H1 (cell line): Measurements from ENCODE around the gene ZNF283. TPM values are rescaled to one million over a fixed set of nuclear protein-coding genes. Genes with fewer than 3 reads are reported as not detected.

Experiments used
- CTCF ChIA-PET: fragments of 300-600 bp; sonication (Branson Sonifier 250); formaldehyde crosslinking; loops from one replicate; lab custom pipeline; 2021; ENCODE audit not compliant: partially characterized antibody; lab: Charles Lee
- POLR2A ChIA-PET: fragments of 300-600 bp; sonication (Branson Sonifier 250); formaldehyde crosslinking; loops from one replicate; lab custom pipeline; 2021; ENCODE audit warnings: inconsistent platforms; ENCODE audit not compliant: partially characterized antibody; lab: Charles Lee
- DNase-seq, 2 experiments: peaks; one replicate each; pipeline versions ENCODE4 v3.0.0 to v3.0.0-alpha.2; 2010 to 2022; ENCODE audit warnings: low spot score in 2 of 2, low read depth in 1 of 2, mixed read lengths in 1 of 2
- FAIRE-seq: peaks from 2 replicates; lab custom pipeline; 2011; peaks lifted over from hg19 to GRCh38; lab: Jason Lieb, UNC
- H2AFZ ChIP-seq: 2 replicates; pipeline ENCODE4 v1.8.1; 2012; ENCODE audit warnings: low read length, inconsistent platforms
- H2AK5ac ChIP-seq: 2 replicates; pipeline ENCODE4 v1.6.1; 2013; ENCODE audit warnings: low read depth, low read length
- H2BK120ac ChIP-seq: replicated peaks from 2 replicates; pipeline ENCODE3; 2013; ENCODE audit warnings: low read depth, low read length, inconsistent platforms
- H2BK12ac ChIP-seq: 2 replicates; pipeline ENCODE4 v1.6.1; 2013; ENCODE audit warnings: low read depth, low read length
- H2BK15ac ChIP-seq: 2 replicates; pipeline ENCODE4 v1.6.1; 2013; ENCODE audit warnings: low read length
- H2BK20ac ChIP-seq: 2 replicates; pipeline ENCODE4 v1.6.1; 2013; ENCODE audit warnings: low read length
- H2BK5ac ChIP-seq: 2 replicates; pipeline ENCODE4 v1.6.1; 2013; ENCODE audit warnings: low read depth, low read length
- H3K14ac ChIP-seq: 2 replicates; pipeline ENCODE4 v1.6.1; 2013; ENCODE audit warnings: inconsistent platforms; ENCODE audit not compliant: insufficient read length
- H3K18ac ChIP-seq: 2 replicates; pipeline ENCODE4 v1.6.1; 2013; ENCODE audit warnings: low read length; ENCODE audit errors: extremely low read depth
- H3K23ac ChIP-seq: 2 replicates; pipeline ENCODE4 v1.6.1; 2013; ENCODE audit warnings: inconsistent platforms; ENCODE audit not compliant: insufficient read length
- H3K23me2 ChIP-seq: 2 replicates; pipeline ENCODE4 v1.6.1; 2013; ENCODE audit warnings: low read depth, low read length
- H3K27ac ChIP-seq: 2 replicates; pipeline ENCODE4 v1.6.1; 2011; ENCODE audit warnings: low read depth, low read length, inconsistent platforms
- H3K27me3 ChIP-seq, 4 experiments: replicated peaks in 1 of 4; 1 replicate in 1 of 4; 2 replicates in 3 of 4; pipeline versions ENCODE4 v1.6.1 to v1.8.1; 2011 to 2013; ENCODE audit warnings: low read length in 3 of 4, mild to moderate bottlenecking in 3 of 4, inconsistent platforms in 2 of 4, mixed read lengths in 2 of 4, moderate library complexity in 1 of 4; ENCODE audit not compliant: control insufficient read depth in 3 of 4, insufficient read depth in 3 of 4; ENCODE audit errors: extremely low read depth in 1 of 4
- H3K36me3 ChIP-seq, 4 experiments: 2 replicates each; pipeline versions ENCODE4 v1.6.1 to v1.8.1; 2011 to 2013; ENCODE audit warnings: mild to moderate bottlenecking in 4 of 4, low read length in 3 of 4, moderate library complexity in 2 of 4, control low read depth in 1 of 4, inconsistent platforms in 1 of 4; ENCODE audit not compliant: insufficient read depth in 4 of 4, control insufficient read depth in 2 of 4
- H3K4ac ChIP-seq: replicated peaks from 2 replicates; pipeline ENCODE3; 2013; ENCODE audit warnings: low read length, low read depth, mixed read lengths, inconsistent platforms; ENCODE audit not compliant: insufficient read length
- H3K4me1 ChIP-seq, 4 experiments: replicated peaks in 1 of 4; 1 replicate in 1 of 4; 2 replicates in 3 of 4; pipeline versions ENCODE4 v1.6.1 to v1.8.1; 2011 to 2013; ENCODE audit warnings: low read length in 3 of 4, inconsistent platforms in 2 of 4, mixed read lengths in 1 of 4; ENCODE audit not compliant: insufficient read depth in 4 of 4, control insufficient read depth in 3 of 4
- H3K4me2 ChIP-seq, 2 experiments: 2 replicates each; pipeline versions ENCODE4 v1.6.1 to v1.8.1; 2011 to 2013; ENCODE audit warnings: low read depth in 2 of 2, low read length in 2 of 2, control low read depth in 1 of 2, inconsistent platforms in 1 of 2, mild to moderate bottlenecking in 1 of 2; ENCODE audit not compliant: insufficient read depth in 1 of 2
- H3K4me3 ChIP-seq, 4 experiments: fragments of 200-600, 300-600 bp in 1 of 4; sonication (generic), shearing (Covaris generic), sonication (Bioruptor Twin) in 1 of 4; 2 replicates each; pipeline versions ENCODE4 v1.5.1 to v1.8.1; 2011 to 2016; ENCODE audit warnings: low read length in 4 of 4, low read depth in 3 of 4, control low read depth in 2 of 4, inconsistent platforms in 2 of 4, mild to moderate bottlenecking in 2 of 4, mixed read lengths in 1 of 4, moderate library complexity in 1 of 4; ENCODE audit not compliant: insufficient read depth in 2 of 4; ENCODE audit errors: extremely low read depth in 1 of 4
- H3K56ac ChIP-seq: replicated peaks from 2 replicates; pipeline ENCODE3; 2013; ENCODE audit warnings: low read depth, mild to moderate bottlenecking, mixed read lengths, low read length, inconsistent platforms; ENCODE audit not compliant: insufficient read length
- H3K79me1 ChIP-seq: 2 replicates; pipeline ENCODE4 v1.6.1; 2013; ENCODE audit warnings: low read depth, low read length, control low read depth
- H3K79me2 ChIP-seq, 2 experiments: 2 replicates each; pipeline versions ENCODE4 v1.6.1 to v1.8.1; 2012 to 2013; ENCODE audit warnings: low read length in 2 of 2, mild to moderate bottlenecking in 2 of 2, inconsistent platforms in 1 of 2; ENCODE audit not compliant: insufficient read depth in 2 of 2, control insufficient read depth in 1 of 2
- H3K9ac ChIP-seq, 4 experiments: replicated peaks in 1 of 4; 1 replicate in 1 of 4; 2 replicates in 3 of 4; pipeline versions ENCODE4 v1.6.1 to v1.8.1; 2011 to 2013; ENCODE audit warnings: low read depth in 3 of 4, low read length in 3 of 4, control low read depth in 2 of 4, mild to moderate bottlenecking in 2 of 4, moderate library complexity in 2 of 4, inconsistent platforms in 1 of 4; ENCODE audit errors: extremely low read depth in 1 of 4
- H3K9me3 ChIP-seq, 2 experiments: 2 replicates each; pipeline versions ENCODE4 v1.6.1 to v1.8.1; 2012 to 2013; ENCODE audit warnings: mild to moderate bottlenecking in 2 of 2, moderate library complexity in 2 of 2, control low read depth in 1 of 2, inconsistent platforms in 1 of 2, low read depth in 1 of 2, low read length in 1 of 2, mixed read lengths in 1 of 2; ENCODE audit not compliant: insufficient read depth in 2 of 2
- H4K20me1 ChIP-seq, 2 experiments: replicated peaks in 1 of 2; 2 replicates each; pipeline versions ENCODE3 to v1.8.1; 2011 to 2013; ENCODE audit warnings: inconsistent platforms in 2 of 2, low read length in 2 of 2, mild to moderate bottlenecking in 1 of 2; ENCODE audit not compliant: insufficient read depth in 2 of 2, control insufficient read depth in 1 of 2
- H4K5ac ChIP-seq: 2 replicates; pipeline ENCODE4 v1.6.1; 2013; ENCODE audit warnings: low read length, low read depth, mixed read lengths, inconsistent platforms; ENCODE audit not compliant: insufficient read length
- H4K8ac ChIP-seq: 2 replicates; pipeline ENCODE4 v1.8.0; 2013; ENCODE audit warnings: mild to moderate bottlenecking, moderate library complexity, low read length, inconsistent platforms; ENCODE audit not compliant: insufficient read depth; ENCODE audit errors: extremely low read depth
- H4K91ac ChIP-seq: replicated peaks from 2 replicates; pipeline ENCODE3; 2013; ENCODE audit warnings: low read length, mixed read lengths, inconsistent platforms; ENCODE audit not compliant: insufficient read length
- ATF2 ChIP-seq: IDR thresholded peaks from 2 replicates; pipeline ENCODE4 v1.6.1; 2012; ENCODE audit warnings: low read length, inconsistent platforms
- BRCA1 ChIP-seq: IDR thresholded peaks from 2 replicates; pipeline ENCODE4 v1.6.1; 2012; ENCODE audit warnings: low read depth, low read length, improper control_type of control experiment
- CBX5 ChIP-seq: fragments of 300-800, 300-1000 bp; sonication (generic); IDR thresholded peaks from 2 replicates; pipeline ENCODE4 v1.7.1; 2016; ENCODE audit warnings: antibody characterized with exemption, low read length, low read depth
- CHD1 ChIP-seq: IDR thresholded peaks from 2 replicates; pipeline ENCODE4 v1.6.1; 2012; ENCODE audit warnings: low read depth, low read length, improper control_type of control experiment
- CHD2 ChIP-seq: IDR thresholded peaks from 2 replicates; pipeline ENCODE4 v1.6.1; 2012; ENCODE audit warnings: low read length, improper control_type of control experiment
- JUND ChIP-seq: IDR thresholded peaks from 2 replicates; pipeline ENCODE4 v1.6.1; 2011; ENCODE audit warnings: mild to moderate bottlenecking, improper control_type of control experiment, low read length
- KDM1A ChIP-seq: fragments of 200-600, 300-600 bp; sonication (generic); IDR thresholded peaks from 2 replicates; pipeline ENCODE4 v1.7.1; 2016; ENCODE audit warnings: mild to moderate bottlenecking, low read length, borderline replicate concordance
- MAX ChIP-seq: IDR thresholded peaks from 2 replicates; pipeline ENCODE4 v1.6.1; 2012; ENCODE audit warnings: inconsistent platforms
- PHF8 ChIP-seq: fragments of 200-600 bp; sonication (generic); conservative IDR thresholded peaks from 2 replicates; pipeline ENCODE4 v1.7.1; 2012; ENCODE audit warnings: low read depth, mild to moderate bottlenecking, inconsistent platforms, low read length, moderate library complexity
- RNF2 ChIP-seq: fragments of 200-900, 300-1000 bp; sonication (generic); IDR thresholded peaks from 2 replicates; pipeline ENCODE4 v1.7.1; 2016; ENCODE audit warnings: borderline replicate concordance, low read depth, mild to moderate bottlenecking, antibody characterized with exemption, low read length; ENCODE audit not compliant: poor library complexity, severe bottlenecking; ENCODE audit errors: missing control alignments
- RXRA ChIP-seq: IDR thresholded peaks from 2 replicates; pipeline ENCODE4 v1.6.1; 2011; ENCODE audit warnings: low read depth, mild to moderate bottlenecking, low read length, moderate library complexity; ENCODE audit not compliant: insufficient read depth
- SP4 ChIP-seq: IDR thresholded peaks from 2 replicates; pipeline ENCODE4 v1.6.1; 2012; ENCODE audit warnings: low read length, inconsistent platforms
- WGBS, 2 experiments: shearing (Covaris generic) in 1 of 2; methylation state at CpG; one replicate each; pipeline versions ENCODE4 v1.1.6 to v1.1.7; 2013 to 2015; ENCODE audit warnings: low lambda C conversion rate in 2 of 2, mixed read lengths in 2 of 2, inconsistent platforms in 1 of 2, low coverage in 1 of 2, missing lambda C conversion rate in 1 of 2; ENCODE audit not compliant: insufficient replicate concordance in 2 of 2, insufficient coverage in 1 of 2, insufficient read length in 1 of 2; ENCODE audit errors: extremely low coverage in 1 of 2, missing lambda C conversion rate in 1 of 2; 5-methylcytosine and 5-hydroxymethylcytosine counted together
- polyA plus RNA-seq, 7 experiments: library from polyadenylated mRNA; depleted of rRNA in 3 of 7; stranded (reverse) in 5 of 7; unstranded in 2 of 7; fragments of >200 nt in 5 of 7; fragments of 200-250 nt in 2 of 7; gene quantifications; 1 replicate in 5 of 7; 2 replicates in 1 of 7; 4 replicates in 1 of 7; pipeline versions ENCODE4 v1.2.1 to v1.2.3, GENCODE V29; 2011 to 2013; ENCODE audit warnings: missing spikeins in 2 of 7, mixed read lengths in 2 of 7
- total RNA-seq: library from RNA; stranded (reverse); fragmentation: NEBNext Ultra II Directional; extraction: Animal tissue kit (Norgen Biotek cat#: 25700); gene quantifications from 2 replicates; pipeline ENCODE4 v1.2.1, GENCODE V29; 2021

The ZNF283 gene
- total and polyA plus RNA-seq, 2 of the 8 experiments (the other 6 are each of a cell fraction or from before 2014, with no cell fraction given): 1.1 to 4.3 TPM

- no peak overlapping the region for H3K9ac ChIP-seq
- H4K91ac ChIP-seq: no peak overlapping the region
- no peak overlapping the region for H2BK15ac ChIP-seq
- peak overlapping the region; percentile 53; the same call in 1 of the 2 replicates for H2AFZ ChIP-seq
- H4K8ac ChIP-seq: no peak overlapping the region
- H3K14ac ChIP-seq: no peak overlapping the region
- no peak overlapping the region for H2BK5ac ChIP-seq
- H3K23me2 ChIP-seq: no peaks in the 10 kb centered on the region
- no peak for FAIRE-seq
- no peak for DNase-seq
- no peak overlapping the region for H2BK120ac ChIP-seq
- no peak overlapping the region for H3K4ac ChIP-seq
- H3K4me1 ChIP-seq: no peaks in the 10 kb centered on the region; a peak in 1 of 7 replicates
- no peak overlapping the region for H2BK20ac ChIP-seq
- no peaks in the 10 kb centered on the region; a peak in 1 of 4 replicates for H3K79me2 ChIP-seq
- ChIA-PET POLR2A (no interaction called here), CTCF (interaction anchor here (0.7 kb wide), 1 partner anchor 31 kb away, joined by 3 read pairs; no protein-coding TSS in a partner anchor)
- no peaks in the 10 kb centered on the region for H3K79me1 ChIP-seq
- H3K27ac ChIP-seq: no peak overlapping the region
- no peak overlapping the region for H3K56ac ChIP-seq
- H4K5ac ChIP-seq: no peak overlapping the region
- no peak overlapping the region for H3K4me3 ChIP-seq
- no peak overlapping the region for H3K23ac ChIP-seq
- no peaks in the 10 kb centered on the region for H3K36me3 ChIP-seq
- H3K4me2 ChIP-seq: peak overlapping the region in 1 of 2 experiments; percentile 70; a peak in 2 of 4 replicates
- TF ChIP-seq ATF2 (no peak), MAX (no peak), KDM1A (no peak), SP4 (no peak), RXRA (no peak), RNF2 (no peak), CHD2 (no peak), JUND (no peak), CHD1 (no peak), PHF8 (no peak), CBX5 (no peak), BRCA1 (no peak)
- H2BK12ac ChIP-seq: no peak overlapping the region
- peaks cover 6 to 11% of the 10 kb centered on the region in 2 experiments; a peak in 3 of 4 replicates for H3K9me3 ChIP-seq
- WGBS, 2 experiments: 76% methylated on average over 5 of the region's 5 CpGs; no CpG with 5 or more reads in 1 of the 2 experiments
- no peak overlapping the region for H2AK5ac ChIP-seq
- H3K18ac ChIP-seq: no peak overlapping the region
- H3K27me3 ChIP-seq: peaks cover 0 to 11% (median 2%) of the 10 kb centered on the region in 4 experiments; a peak in 3 of 7 replicates
- peaks cover 0 to 2% of the 10 kb centered on the region in 2 experiments for H4K20me1 ChIP-seq
Observed at GRCh38 chr19:43820884-43821215, 6.3 kb upstream of the ZNF283 start.
